Peyer's patch (tissue), 4 donors: ENCODE measurements around the gene CFAP53.

ENCODE experiments used
- POLR2A ChIP-seq, 2 donors: fragments of 450-650 bp; IDR thresholded peaks; one replicate each; pipeline ENCODE4 v1.5.1; 2017; ENCODE audit warnings: antibody characterized with exemption in 2 of 2, mild to moderate bottlenecking in 2 of 2, moderate library complexity in 2 of 2
- TF ChIP-seq, protein P1 (sequence below), 6 experiments: fragments of 450-650 bp in 4 of 6; fragments of 200-600 bp in 2 of 6; sonication (generic) in 1 of 6; IDR thresholded peaks; one replicate each; pipeline ENCODE4 v1.5.1; 2017 to 2019; ENCODE audit warnings: antibody characterized with exemption in 6 of 6, mild to moderate bottlenecking in 3 of 6, moderate library complexity in 1 of 6

DNA sequence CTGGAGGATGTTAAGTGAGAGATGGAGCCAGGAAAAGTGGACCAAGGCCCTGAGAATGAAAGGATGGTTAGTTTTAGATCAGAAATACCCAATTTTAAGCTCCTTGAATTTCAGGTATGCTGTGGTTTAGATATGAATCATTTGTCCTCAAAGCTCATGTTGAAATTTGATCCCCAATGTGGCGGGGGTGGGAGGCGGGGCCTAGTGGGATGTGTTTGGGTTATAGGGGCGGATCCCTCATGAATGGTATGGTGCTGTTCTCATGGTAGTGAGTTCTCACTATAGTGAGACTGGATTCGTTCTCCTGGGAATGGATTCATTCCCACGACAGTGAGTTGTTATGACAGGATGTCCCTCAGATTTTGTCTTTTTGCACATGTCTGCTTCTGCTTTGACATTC lies 82.7 kb downstream of the CFAP53 start:
- TF ChIP-seq, protein P1, sequence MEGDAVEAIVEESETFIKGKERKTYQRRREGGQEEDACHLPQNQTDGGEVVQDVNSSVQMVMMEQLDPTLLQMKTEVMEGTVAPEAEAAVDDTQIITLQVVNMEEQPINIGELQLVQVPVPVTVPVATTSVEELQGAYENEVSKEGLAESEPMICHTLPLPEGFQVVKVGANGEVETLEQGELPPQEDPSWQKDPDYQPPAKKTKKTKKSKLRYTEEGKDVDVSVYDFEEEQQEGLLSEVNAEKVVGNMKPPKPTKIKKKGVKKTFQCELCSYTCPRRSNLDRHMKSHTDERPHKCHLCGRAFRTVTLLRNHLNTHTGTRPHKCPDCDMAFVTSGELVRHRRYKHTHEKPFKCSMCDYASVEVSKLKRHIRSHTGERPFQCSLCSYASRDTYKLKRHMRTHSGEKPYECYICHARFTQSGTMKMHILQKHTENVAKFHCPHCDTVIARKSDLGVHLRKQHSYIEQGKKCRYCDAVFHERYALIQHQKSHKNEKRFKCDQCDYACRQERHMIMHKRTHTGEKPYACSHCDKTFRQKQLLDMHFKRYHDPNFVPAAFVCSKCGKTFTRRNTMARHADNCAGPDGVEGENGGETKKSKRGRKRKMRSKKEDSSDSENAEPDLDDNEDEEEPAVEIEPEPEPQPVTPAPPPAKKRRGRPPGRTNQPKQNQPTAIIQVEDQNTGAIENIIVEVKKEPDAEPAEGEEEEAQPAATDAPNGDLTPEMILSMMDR (IDR thresholded peaks at IDR 0.05) = no peak
- TF ChIP-seq POLR2A (IDR thresholded peaks at IDR 0.05) = no peak
